NCI-H460 (cell line): Measurements from ENCODE around the gene SYT3. TPM values are rescaled to one million over a fixed set of nuclear protein-coding genes. Genes with fewer than 3 reads are reported as not detected.
"Not testable (repeated sequence)": the region's sequence is repeated elsewhere in the genome, so short reads cannot be mapped to it uniquely, and the experiment has no call there.

Experiments used
- DNase-seq: peaks from one replicate; pipeline ENCODE4 v3.0.0-alpha.2; 2016; ENCODE audit warnings: low read depth; ENCODE audit errors: extremely low read depth
- total RNA-seq: library from RNA; depleted of rRNA; stranded (reverse); fragments of >200 nt; shearing (Covaris generic); gene quantifications from 2 replicates; pipeline ENCODE4 v1.2.3, GENCODE V29; 2014; rRNA removed

SYT3 gene
- total RNA-seq, 1 experiment from 2014 or later = 0.20 TPM

GRCh38 chr19:50607388-50607787 is 32.3 kb downstream of the SYT3 start:
- DNase-seq = no peak

DNA sequence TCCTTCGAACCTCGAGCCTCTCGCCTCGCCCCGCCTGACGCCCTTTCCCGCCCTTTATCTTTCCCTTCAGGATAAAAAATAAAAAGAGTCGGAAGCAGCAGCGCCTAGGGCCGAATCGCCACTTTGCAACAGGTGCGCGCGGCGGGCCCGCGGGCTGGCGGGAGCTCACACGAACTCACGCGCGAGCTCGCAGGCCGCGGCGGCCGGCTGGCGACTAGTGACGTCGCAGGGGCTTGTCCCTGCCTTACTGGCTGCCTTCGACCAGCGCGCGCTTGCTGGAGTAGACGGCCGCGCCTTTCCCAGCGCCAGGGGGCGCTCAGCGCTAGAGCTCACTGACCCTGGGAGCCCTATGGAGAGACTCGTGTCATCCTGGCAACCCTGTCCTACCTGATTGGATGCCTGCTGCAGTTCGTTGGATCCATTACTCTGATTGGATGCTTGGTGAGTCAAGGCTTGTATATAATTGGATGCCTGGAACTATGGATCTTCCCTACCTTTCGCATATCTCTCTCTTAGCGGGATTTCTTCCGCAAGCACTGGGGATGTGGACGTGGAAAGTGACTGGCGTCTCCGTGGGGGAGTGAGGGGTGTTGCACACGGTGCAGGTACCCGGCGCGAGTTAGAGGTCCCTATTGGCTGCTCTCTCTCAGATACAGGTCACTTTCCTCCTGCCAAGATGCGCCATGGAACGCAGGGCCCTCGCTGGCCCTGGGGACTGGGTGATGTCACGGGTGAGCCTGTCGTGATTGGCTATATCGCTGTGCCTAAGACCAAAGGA is 33.4 kb downstream of the SYT3 start:
- DNase-seq = not testable (repeated sequence)

DNA sequence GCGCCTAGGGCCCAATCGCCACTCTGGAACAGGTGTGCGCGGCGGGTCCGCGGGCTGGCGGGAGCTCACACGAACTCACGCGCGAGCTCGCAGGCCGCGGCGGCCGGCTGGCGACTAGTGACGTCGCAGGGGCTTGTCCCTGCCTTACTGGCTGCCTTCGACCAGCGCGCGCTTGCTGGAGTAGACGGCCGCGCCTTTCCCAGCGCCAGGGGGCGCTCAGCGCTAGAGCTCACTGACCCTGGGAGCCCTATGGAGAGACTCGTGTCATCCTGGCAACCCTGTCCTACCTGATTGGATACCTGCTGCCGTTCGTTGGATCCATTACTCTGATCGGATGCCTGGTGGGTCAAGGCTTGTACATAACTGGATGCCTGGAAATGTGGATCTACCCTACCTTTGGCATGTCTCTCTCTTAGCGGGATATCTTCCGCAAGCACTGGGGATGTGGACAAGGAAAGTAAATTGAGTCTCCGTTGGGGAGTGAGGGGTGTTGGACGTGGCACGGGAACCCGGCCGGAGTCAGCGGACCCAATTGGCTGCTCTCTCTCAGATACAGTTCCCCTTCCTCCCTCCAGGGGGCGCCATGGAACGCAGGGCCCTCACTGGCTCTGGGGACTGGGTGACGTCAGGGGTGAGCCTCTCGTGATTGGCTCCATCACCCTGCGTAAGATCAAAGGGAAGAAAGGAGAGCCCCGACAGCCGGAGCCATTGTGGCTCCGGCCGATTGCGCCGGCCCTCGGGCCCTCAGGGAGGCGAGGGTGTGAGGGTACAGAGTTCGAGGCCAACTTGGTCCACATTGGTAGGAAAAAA is 35.2 kb downstream of the SYT3 start:
- not testable (repeated sequence) for DNase-seq

DNA sequence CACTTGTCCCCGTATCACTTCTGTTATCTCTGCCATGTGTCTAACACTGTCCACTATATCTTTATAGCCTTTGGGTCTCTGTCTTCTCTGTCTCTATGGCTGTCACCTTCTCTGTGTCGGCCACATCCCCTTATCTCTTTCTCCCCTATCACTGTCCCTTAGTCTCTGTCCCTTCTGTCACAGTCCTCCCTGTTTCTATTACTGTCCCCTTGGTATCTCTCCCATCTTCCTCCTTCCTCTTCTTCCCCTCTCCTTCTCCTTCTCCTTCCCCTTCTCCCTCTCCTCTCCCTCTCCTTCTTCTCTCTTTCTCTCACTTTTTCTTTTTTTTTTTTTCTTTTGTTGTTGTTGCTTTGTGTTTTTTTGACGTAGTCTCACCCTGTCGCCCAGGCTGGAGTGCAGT is 36.7 kb downstream of the SYT3 start:
- no peak for DNase-seq

DNA sequence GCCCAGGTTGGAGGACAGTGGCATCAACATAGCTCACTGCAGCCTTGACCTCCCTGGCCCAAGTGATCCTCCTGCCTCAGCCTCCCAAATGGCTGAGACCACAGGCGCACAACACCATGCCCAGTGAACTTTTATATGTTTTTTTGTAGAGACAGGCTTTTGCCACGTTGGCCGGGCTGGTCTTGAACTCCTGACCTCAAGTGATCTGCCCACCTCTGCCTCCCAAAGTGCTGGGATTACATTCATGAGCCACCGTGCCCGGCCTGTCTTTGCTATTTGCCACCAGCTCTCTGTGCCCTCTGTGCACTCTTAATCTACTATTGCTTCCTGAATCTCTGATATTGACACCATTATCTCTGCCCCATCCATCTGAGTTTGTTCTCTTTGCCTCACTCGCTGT is 37.2 kb downstream of the SYT3 start:
- DNase-seq = no peak

DNA sequence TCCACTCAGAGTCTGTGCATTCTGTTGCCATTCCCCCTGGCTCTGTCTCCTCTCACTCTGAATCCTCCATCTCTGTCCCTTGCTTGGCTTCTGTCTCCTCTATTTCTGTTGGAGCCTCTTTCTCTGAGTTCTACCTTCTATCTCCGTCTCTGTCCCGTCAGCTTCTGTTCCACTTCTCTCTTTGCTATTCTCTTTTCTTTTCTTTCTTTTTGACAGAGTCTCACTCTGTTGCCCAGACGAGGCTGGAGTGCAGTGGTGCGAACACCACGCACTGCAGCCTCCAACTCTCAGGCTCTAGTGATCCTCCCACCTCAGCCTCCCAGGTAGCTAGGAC is 37.6 kb downstream of the SYT3 start:
- no peak for DNase-seq

- DNase-seq = no peak
These were observed 38.1 kb downstream of the SYT3 start for GRCh38 chr19:50601407-50602088.

- no peak for DNase-seq
These were observed 40.3 kb downstream of the SYT3 start for GRCh38 chr19:50599427-50599826.

GRCh38 chr19:50590191-50590590 is 49.5 kb downstream of the SYT3 start:
- no peak for DNase-seq

- DNase-seq = not testable (repeated sequence)
These were observed 57.7 kb downstream of the SYT3 start for GRCh38 chr19:50581795-50582660.

GRCh38 chr19:50580970-50581634 is 58.6 kb downstream of the SYT3 start:
- DNase-seq = no peak

DNA sequence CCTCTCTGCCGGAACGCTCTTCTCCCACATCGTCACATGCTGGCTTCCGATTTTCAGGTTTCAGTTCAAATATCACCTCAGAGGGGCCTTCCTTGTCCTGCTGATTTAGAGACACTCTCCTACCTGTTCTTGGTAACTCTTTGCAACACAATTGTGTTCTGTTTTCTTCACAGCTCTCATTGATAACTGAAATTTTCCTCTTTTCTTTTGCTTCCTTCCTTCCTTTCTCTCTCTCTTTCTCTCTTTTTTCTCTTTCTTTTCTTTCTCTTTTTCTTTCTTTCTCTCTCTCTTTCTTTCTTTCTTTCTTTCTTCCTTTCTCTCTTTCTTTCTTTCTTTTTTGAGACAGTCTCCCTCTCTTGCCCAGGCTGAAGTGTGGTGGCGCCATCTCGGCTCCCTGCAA is 59.4 kb downstream of the SYT3 start:
- DNase-seq = no peak

DNA sequence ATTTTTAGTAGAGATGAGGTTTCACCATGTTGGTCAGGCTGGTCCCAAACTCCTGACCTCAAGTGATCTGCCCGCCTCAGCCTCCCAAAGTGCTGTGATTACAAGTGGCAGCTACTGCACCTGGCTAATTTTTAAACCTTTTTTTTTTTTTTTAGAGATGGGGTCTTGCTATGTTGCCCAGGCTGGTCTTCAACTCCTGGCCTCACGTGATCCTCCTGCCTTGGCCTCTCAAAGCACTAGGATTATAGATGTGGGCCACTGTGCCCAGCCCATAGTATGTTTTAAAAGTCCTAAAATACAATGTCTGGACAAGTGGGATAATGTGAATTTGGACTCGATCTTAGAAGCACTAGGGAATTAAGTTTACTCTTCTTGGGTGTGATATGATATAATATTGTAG is 62.9 kb downstream of the SYT3 start:
- DNase-seq = not testable (repeated sequence)

- no peak for DNase-seq
These were observed 65.8 kb downstream of the SYT3 start for GRCh38 chr19:50573741-50574461.

Other genes with a start within 250 kb of the SYT3 start
- not detected in 2 replicates for gene SPIB, start 220.9 kb downstream of the SYT3 start, total RNA-seq
- not detected in 2 replicates for gene MYBPC2, start 207.0 kb downstream of the SYT3 start, total RNA-seq
- 36.8 and 42.6 TPM in 2 replicates for gene EMC10, start 163.4 kb downstream of the SYT3 start, total RNA-seq
- 0.26 and 0.92 TPM in 2 replicates for gene GARIN5A, start 163.0 kb downstream of the SYT3 start, total RNA-seq
- 10.0 and 17.8 TPM in 2 replicates for gene JOSD2, start 128.7 kb downstream of the SYT3 start, total RNA-seq
- not detected in 2 replicates for gene ASPDH, start 126.0 kb downstream of the SYT3 start, total RNA-seq
- gene LRRC4B, start 71.4 kb downstream of the SYT3 start, total RNA-seq = 0.09 and 0.25 TPM in 2 replicates
- gene C19orf81, start 9.6 kb upstream of the SYT3 start, total RNA-seq = 4.6 and 8.0 TPM in 2 replicates
- gene SHANK1, start 79.9 kb upstream of the SYT3 start, total RNA-seq = 0.12 and 0.15 TPM in 2 replicates
- gene CLEC11A, start 83.5 kb upstream of the SYT3 start, total RNA-seq = 4.6 and 5.4 TPM in 2 replicates
- gene GPR32, start 130.6 kb upstream of the SYT3 start, total RNA-seq = not detected in 2 replicates
- gene ACP4, start 150.5 kb upstream of the SYT3 start, total RNA-seq = 0.32 TPM in 1 of 2 replicates, not detected in the other
- gene KLK1, start 183.9 kb upstream of the SYT3 start, total RNA-seq = 0.40 and 0.64 TPM in 2 replicates
- gene KLK15, start 193.7 kb upstream of the SYT3 start, total RNA-seq = not detected in 2 replicates
- not detected in 2 replicates for gene KLK3, start 215.0 kb upstream of the SYT3 start, total RNA-seq
- gene KLK2, start 233.6 kb upstream of the SYT3 start, total RNA-seq = not detected in 2 replicates